Activated naive CD4-positive, alpha-beta T cell (primary cell): Measurements from ENCODE around the gene MYBBP1A.
A peak's percentile ranks its signal among the peaks of the same experiment; 100 is the strongest.
"Not testable (repeated sequence)": the region's sequence is repeated elsewhere in the genome, so short reads cannot be mapped to it uniquely, and the experiment has no call there.

ENCODE experiments used
- DNase-seq, 4 experiments: peaks; one replicate each; lab custom pipeline; 2025; lab: John Stamatoyannopoulos, UW

MYBBP1A gene, protein sequence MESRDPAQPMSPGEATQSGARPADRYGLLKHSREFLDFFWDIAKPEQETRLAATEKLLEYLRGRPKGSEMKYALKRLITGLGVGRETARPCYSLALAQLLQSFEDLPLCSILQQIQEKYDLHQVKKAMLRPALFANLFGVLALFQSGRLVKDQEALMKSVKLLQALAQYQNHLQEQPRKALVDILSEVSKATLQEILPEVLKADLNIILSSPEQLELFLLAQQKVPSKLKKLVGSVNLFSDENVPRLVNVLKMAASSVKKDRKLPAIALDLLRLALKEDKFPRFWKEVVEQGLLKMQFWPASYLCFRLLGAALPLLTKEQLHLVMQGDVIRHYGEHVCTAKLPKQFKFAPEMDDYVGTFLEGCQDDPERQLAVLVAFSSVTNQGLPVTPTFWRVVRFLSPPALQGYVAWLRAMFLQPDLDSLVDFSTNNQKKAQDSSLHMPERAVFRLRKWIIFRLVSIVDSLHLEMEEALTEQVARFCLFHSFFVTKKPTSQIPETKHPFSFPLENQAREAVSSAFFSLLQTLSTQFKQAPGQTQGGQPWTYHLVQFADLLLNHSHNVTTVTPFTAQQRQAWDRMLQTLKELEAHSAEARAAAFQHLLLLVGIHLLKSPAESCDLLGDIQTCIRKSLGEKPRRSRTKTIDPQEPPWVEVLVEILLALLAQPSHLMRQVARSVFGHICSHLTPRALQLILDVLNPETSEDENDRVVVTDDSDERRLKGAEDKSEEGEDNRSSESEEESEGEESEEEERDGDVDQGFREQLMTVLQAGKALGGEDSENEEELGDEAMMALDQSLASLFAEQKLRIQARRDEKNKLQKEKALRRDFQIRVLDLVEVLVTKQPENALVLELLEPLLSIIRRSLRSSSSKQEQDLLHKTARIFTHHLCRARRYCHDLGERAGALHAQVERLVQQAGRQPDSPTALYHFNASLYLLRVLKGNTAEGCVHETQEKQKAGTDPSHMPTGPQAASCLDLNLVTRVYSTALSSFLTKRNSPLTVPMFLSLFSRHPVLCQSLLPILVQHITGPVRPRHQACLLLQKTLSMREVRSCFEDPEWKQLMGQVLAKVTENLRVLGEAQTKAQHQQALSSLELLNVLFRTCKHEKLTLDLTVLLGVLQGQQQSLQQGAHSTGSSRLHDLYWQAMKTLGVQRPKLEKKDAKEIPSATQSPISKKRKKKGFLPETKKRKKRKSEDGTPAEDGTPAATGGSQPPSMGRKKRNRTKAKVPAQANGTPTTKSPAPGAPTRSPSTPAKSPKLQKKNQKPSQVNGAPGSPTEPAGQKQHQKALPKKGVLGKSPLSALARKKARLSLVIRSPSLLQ (N-terminal part only)

GRCh38 chr17:4554997-4555799, at the start of gene MYBBP1A:
Gene MYBBP1A, minus strand, starts transcription at chr17:4555384. Its CDS starts 60 bp downstream, at chr17:4555324.
- peak; percentile 92 to 95 (median 94) for DNase-seq

DNA sequence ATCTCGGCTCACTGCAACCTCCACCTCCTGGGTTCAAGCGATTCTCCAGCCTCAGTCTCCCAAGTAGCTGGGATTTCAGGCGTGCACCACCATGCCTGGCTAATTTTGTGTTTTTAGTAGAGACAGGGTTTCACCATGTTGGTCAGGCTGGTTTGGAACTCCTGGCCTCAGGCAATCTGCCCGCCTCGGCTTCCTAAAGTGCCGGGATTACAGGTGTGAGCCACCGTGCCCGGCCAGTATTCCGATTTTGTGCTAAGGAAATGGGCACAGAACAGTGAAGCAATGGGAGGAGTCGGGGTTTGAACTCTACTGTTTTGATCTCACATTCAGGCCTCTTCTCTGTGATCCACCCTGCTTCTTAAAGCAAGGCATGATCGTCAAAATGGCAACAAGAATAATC, 49.6 kb upstream of the MYBBP1A start:
- not testable (repeated sequence) for DNase-seq

- no peak for DNase-seq
Observed at GRCh38 chr17:4604111-4604644, 49.0 kb upstream of the MYBBP1A start.

DNA sequence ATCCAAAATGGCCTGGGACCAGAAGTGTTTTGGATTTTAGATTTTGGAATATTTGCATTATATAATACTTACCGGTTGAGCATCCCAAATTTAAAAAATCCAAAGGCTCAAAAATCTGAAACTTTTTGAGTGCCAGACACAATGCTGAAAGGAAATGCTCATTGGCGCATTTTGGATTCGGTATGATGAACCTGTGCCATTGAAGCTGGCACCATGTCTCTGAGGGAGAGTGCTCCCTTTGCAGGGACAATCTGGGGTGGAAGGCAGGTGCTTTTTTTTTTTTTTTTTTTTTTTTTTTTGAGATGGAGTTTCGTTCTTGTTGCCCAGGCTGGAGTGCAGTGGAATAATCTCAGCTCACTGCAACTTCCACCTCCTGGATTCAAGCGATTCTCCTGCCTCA, 46.9 kb upstream of the MYBBP1A start:
- no peak for DNase-seq

GRCh38 chr17:4601326-4601725, 46.1 kb upstream of the MYBBP1A start:
- no peak for DNase-seq

DNA sequence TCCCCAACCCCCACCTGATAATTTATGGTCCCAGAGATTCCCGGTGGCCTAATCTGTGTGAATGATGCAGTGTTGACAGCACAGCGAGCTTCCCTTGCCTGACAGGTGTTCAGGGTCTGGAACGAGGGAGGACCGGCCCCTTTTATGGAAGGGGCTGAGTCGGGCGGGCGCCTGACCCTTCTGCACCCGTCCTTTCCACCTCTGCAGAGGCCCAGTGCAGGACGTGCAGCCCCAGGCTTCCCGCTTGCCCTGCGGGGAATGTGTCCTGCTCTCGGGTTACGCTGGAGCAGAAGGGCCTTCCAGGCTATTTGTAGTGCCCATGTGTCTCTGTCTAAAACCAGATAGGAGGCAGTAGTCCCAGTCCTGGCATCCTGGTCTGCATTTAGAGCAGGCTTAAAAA, 45.4 kb upstream of the MYBBP1A start:
- no peak for DNase-seq

- DNase-seq = no peak
Observed at GRCh38 chr17:4599505-4600281, 44.5 kb upstream of the MYBBP1A start.

DNA sequence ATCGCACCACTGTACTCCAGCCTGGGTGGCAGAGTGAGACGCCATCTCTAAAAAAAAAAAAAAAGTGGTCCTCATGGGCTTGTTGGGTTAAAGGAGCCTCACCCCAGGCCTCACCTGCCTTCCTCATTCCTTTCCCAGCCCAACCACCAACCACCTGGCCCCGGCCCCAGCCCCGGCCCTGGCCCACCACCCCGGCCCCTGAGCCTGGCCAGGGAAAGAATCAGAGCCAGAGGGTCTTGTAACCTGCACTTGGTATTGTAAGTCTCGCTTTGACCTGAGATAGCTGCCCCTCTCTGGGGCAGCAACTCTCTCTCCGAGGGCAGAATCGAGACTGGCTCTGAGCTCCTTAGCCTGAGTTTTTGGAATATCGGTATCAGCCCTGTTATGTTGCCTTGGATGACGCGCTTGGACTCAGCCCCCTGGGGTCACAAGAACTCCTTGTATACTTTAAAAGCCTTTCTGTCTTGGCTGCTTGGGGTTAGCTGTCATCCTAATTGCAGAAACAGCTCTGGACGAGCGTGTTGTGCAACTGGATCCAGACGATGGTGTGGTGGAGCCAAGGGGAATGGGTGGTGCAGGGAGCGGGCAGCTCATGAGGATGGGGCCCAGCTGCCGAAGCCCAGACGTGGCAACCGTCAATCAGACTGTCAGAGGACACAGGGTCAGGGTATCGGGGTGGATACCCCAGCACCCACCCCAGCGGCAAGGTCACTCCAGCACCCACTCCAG, 43.8 kb upstream of the MYBBP1A start:
- DNase-seq = no peak

- no peak for DNase-seq
Observed at GRCh38 chr17:4597975-4598374, 42.8 kb upstream of the MYBBP1A start.

DNA sequence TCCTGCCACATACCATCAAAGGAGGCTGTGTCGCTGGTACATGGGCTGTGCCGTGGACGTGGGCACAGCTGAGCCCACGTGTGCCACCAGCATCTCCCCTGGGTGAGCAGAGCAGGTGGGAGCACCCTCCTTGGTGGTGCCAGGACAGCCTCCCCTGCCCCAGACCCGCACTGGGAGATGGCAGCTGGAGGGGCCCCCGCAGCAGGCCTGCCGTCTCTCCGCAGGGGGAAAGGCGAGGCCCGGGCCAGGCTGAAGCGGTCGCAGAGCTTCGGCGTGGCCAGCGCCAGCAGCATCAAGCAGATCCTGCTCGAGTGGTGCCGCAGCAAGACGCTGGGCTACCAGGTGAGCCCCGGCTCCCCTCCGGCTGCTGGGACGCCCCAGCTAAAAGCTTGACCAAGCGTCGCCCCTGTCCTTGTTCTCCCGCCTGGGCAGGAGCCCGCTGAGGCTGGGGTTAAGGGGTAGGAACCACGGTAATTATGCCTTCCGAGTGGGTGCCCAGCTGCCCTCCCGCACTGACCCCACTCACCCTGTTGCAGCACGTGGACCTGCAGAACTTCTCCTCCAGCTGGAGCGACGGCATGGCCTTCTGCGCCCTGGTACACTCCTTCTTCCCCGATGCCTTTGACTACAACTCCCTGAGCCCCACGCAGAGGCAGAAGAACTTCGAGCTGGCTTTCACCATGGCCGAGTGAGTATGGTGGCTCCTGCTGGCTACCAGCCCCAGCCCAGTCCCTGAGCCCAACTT, 41.6 kb upstream of the MYBBP1A start:
- no peak for DNase-seq

- DNase-seq = not testable (repeated sequence)
Observed at GRCh38 chr17:4595685-4596342, 40.6 kb upstream of the MYBBP1A start.

DNA sequence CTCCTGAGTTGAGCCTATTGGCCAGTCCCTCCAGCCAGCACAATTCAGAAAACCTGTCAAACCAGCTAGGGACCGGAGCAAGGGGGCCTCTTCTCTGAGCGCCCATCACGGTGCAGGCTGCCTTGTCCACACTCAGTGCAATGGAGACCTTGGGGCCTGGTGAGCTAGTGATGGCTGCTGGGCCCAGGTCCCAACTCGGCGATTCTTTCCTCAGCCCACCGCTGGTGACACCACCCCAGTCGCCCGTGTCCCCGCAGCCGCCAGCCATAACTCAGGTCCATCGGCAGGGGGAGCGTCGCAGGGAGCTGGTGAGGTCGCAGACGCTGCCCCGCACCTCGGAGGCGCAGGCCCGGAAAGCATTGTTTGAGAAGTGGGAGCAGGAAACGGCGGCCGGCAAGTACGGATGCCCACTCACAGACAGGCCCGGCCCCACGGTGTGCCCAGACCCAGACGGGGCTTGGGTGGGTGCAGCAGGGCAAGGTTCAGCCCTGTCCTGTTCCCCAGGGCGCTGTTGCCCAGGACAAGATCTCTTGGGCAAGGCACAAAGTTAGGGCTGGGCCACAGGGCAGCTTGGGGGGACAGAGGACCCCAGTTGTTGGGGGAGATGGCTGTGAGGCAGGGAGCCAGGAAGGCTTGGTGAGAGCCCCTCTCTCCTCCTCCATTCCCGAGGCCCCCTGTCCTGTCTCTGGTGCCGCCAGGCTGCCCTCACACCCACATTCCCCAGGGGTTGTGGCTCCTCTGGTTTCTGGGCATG, 39.9 kb upstream of the MYBBP1A start:
- peak in 1 of 4 experiments; percentile 11 for DNase-seq

- DNase-seq = no peak
Observed at GRCh38 chr17:4594406-4594805, 39.2 kb upstream of the MYBBP1A start.

- no peak for DNase-seq
Observed at GRCh38 chr17:4593021-4593421, 37.8 kb upstream of the MYBBP1A start.

DNA sequence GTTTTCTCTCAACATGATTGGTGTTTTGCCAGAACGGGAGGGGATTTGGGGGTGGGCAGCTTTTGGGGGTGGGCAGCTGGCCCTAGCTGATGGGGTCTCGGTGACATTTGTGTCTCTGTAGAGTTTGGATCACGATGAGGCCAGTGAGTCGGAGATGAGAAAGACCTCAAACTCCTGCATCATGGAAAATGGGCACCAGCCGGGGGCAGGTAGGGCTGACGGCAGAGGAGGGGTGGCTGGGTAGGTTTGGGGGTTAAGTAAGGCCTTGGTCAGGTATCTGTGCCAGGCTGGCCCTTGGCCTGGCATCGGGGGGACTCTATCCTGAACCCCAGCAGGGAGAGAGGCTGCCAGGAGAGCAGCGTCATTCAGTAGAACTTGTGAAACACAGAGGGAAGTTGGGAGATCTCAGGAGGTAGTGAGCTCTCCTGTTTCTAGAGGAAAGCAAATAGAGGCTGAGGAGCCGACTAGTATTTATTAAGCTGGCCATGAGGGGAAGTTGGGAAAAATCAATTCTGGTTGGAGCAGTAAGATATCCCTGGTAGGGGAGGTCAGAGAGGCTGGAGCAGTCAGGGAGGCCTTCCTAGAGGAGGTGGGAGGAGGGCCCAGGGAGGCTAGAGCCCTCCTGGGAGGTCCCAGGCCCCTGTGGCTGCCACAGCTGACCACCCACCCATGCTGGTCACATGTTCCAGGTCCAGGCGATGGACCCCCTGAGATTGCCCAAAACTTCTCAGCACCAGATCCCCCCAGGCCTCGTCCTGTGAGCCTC, 37.2 kb upstream of the MYBBP1A start:
- no peak for DNase-seq

- no peak for DNase-seq
Observed at GRCh38 chr17:4591529-4591928, 36.3 kb upstream of the MYBBP1A start.
